H1 (cell line): Measurements from ENCODE around the gene CD47. TPM values are rescaled to one million over a fixed set of nuclear protein-coding genes. Genes with fewer than 3 reads are reported as not detected.

Experiments
- CTCF ChIA-PET: fragments of 300-600 bp; sonication (Branson Sonifier 250); formaldehyde crosslinking; loops from one replicate; lab custom pipeline; 2021; ENCODE audit not compliant: partially characterized antibody; lab: Charles Lee
- POLR2A ChIA-PET: fragments of 300-600 bp; sonication (Branson Sonifier 250); formaldehyde crosslinking; loops from one replicate; lab custom pipeline; 2021; ENCODE audit warnings: inconsistent platforms; ENCODE audit not compliant: partially characterized antibody; lab: Charles Lee
- DNase-seq, 2 experiments: peaks; one replicate each; pipeline versions ENCODE4 v3.0.0 to v3.0.0-alpha.2; 2010 to 2022; ENCODE audit warnings: low spot score in 2 of 2, low read depth in 1 of 2, mixed read lengths in 1 of 2
- FAIRE-seq: peaks from 2 replicates; lab custom pipeline; 2011; peaks lifted over from hg19 to GRCh38; lab: Jason Lieb, UNC
- H2AFZ ChIP-seq: 2 replicates; pipeline ENCODE4 v1.8.1; 2012; ENCODE audit warnings: low read length, inconsistent platforms
- H2AK5ac ChIP-seq: 2 replicates; pipeline ENCODE4 v1.6.1; 2013; ENCODE audit warnings: low read depth, low read length
- H2BK120ac ChIP-seq: replicated peaks from 2 replicates; pipeline ENCODE3; 2013; ENCODE audit warnings: low read depth, low read length, inconsistent platforms
- H2BK12ac ChIP-seq: 2 replicates; pipeline ENCODE4 v1.6.1; 2013; ENCODE audit warnings: low read depth, low read length
- H2BK15ac ChIP-seq: 2 replicates; pipeline ENCODE4 v1.6.1; 2013; ENCODE audit warnings: low read length
- H2BK20ac ChIP-seq: 2 replicates; pipeline ENCODE4 v1.6.1; 2013; ENCODE audit warnings: low read length
- H2BK5ac ChIP-seq: 2 replicates; pipeline ENCODE4 v1.6.1; 2013; ENCODE audit warnings: low read depth, low read length
- H3K14ac ChIP-seq: 2 replicates; pipeline ENCODE4 v1.6.1; 2013; ENCODE audit warnings: inconsistent platforms; ENCODE audit not compliant: insufficient read length
- H3K18ac ChIP-seq: 2 replicates; pipeline ENCODE4 v1.6.1; 2013; ENCODE audit warnings: low read length; ENCODE audit errors: extremely low read depth
- H3K23ac ChIP-seq: 2 replicates; pipeline ENCODE4 v1.6.1; 2013; ENCODE audit warnings: inconsistent platforms; ENCODE audit not compliant: insufficient read length
- H3K23me2 ChIP-seq: 2 replicates; pipeline ENCODE4 v1.6.1; 2013; ENCODE audit warnings: low read depth, low read length
- H3K27ac ChIP-seq: 2 replicates; pipeline ENCODE4 v1.6.1; 2011; ENCODE audit warnings: low read depth, low read length, inconsistent platforms
- H3K27me3 ChIP-seq, 4 experiments: replicated peaks in 1 of 4; 1 replicate in 1 of 4; 2 replicates in 3 of 4; pipeline versions ENCODE4 v1.6.1 to v1.8.1; 2011 to 2013; ENCODE audit warnings: low read length in 3 of 4, mild to moderate bottlenecking in 3 of 4, inconsistent platforms in 2 of 4, mixed read lengths in 2 of 4, moderate library complexity in 1 of 4; ENCODE audit not compliant: control insufficient read depth in 3 of 4, insufficient read depth in 3 of 4; ENCODE audit errors: extremely low read depth in 1 of 4
- H3K36me3 ChIP-seq, 4 experiments: 2 replicates each; pipeline versions ENCODE4 v1.6.1 to v1.8.1; 2011 to 2013; ENCODE audit warnings: mild to moderate bottlenecking in 4 of 4, low read length in 3 of 4, moderate library complexity in 2 of 4, control low read depth in 1 of 4, inconsistent platforms in 1 of 4; ENCODE audit not compliant: insufficient read depth in 4 of 4, control insufficient read depth in 2 of 4
- H3K4ac ChIP-seq: replicated peaks from 2 replicates; pipeline ENCODE3; 2013; ENCODE audit warnings: low read length, low read depth, mixed read lengths, inconsistent platforms; ENCODE audit not compliant: insufficient read length
- H3K4me1 ChIP-seq, 4 experiments: replicated peaks in 1 of 4; 1 replicate in 1 of 4; 2 replicates in 3 of 4; pipeline versions ENCODE4 v1.6.1 to v1.8.1; 2011 to 2013; ENCODE audit warnings: low read length in 3 of 4, inconsistent platforms in 2 of 4, mixed read lengths in 1 of 4; ENCODE audit not compliant: insufficient read depth in 4 of 4, control insufficient read depth in 3 of 4
- H3K4me2 ChIP-seq, 2 experiments: 2 replicates each; pipeline versions ENCODE4 v1.6.1 to v1.8.1; 2011 to 2013; ENCODE audit warnings: low read depth in 2 of 2, low read length in 2 of 2, control low read depth in 1 of 2, inconsistent platforms in 1 of 2, mild to moderate bottlenecking in 1 of 2; ENCODE audit not compliant: insufficient read depth in 1 of 2
- H3K4me3 ChIP-seq, 4 experiments: fragments of 200-600, 300-600 bp in 1 of 4; sonication (generic), shearing (Covaris generic), sonication (Bioruptor Twin) in 1 of 4; 2 replicates each; pipeline versions ENCODE4 v1.5.1 to v1.8.1; 2011 to 2016; ENCODE audit warnings: low read length in 4 of 4, low read depth in 3 of 4, control low read depth in 2 of 4, inconsistent platforms in 2 of 4, mild to moderate bottlenecking in 2 of 4, mixed read lengths in 1 of 4, moderate library complexity in 1 of 4; ENCODE audit not compliant: insufficient read depth in 2 of 4; ENCODE audit errors: extremely low read depth in 1 of 4
- H3K56ac ChIP-seq: replicated peaks from 2 replicates; pipeline ENCODE3; 2013; ENCODE audit warnings: low read depth, mild to moderate bottlenecking, mixed read lengths, low read length, inconsistent platforms; ENCODE audit not compliant: insufficient read length
- H3K79me1 ChIP-seq: 2 replicates; pipeline ENCODE4 v1.6.1; 2013; ENCODE audit warnings: low read depth, low read length, control low read depth
- H3K79me2 ChIP-seq, 2 experiments: 2 replicates each; pipeline versions ENCODE4 v1.6.1 to v1.8.1; 2012 to 2013; ENCODE audit warnings: low read length in 2 of 2, mild to moderate bottlenecking in 2 of 2, inconsistent platforms in 1 of 2; ENCODE audit not compliant: insufficient read depth in 2 of 2, control insufficient read depth in 1 of 2
- H3K9ac ChIP-seq, 4 experiments: replicated peaks in 1 of 4; 1 replicate in 1 of 4; 2 replicates in 3 of 4; pipeline versions ENCODE4 v1.6.1 to v1.8.1; 2011 to 2013; ENCODE audit warnings: low read depth in 3 of 4, low read length in 3 of 4, control low read depth in 2 of 4, mild to moderate bottlenecking in 2 of 4, moderate library complexity in 2 of 4, inconsistent platforms in 1 of 4; ENCODE audit errors: extremely low read depth in 1 of 4
- H3K9me3 ChIP-seq, 2 experiments: 2 replicates each; pipeline versions ENCODE4 v1.6.1 to v1.8.1; 2012 to 2013; ENCODE audit warnings: mild to moderate bottlenecking in 2 of 2, moderate library complexity in 2 of 2, control low read depth in 1 of 2, inconsistent platforms in 1 of 2, low read depth in 1 of 2, low read length in 1 of 2, mixed read lengths in 1 of 2; ENCODE audit not compliant: insufficient read depth in 2 of 2
- H4K20me1 ChIP-seq, 2 experiments: replicated peaks in 1 of 2; 2 replicates each; pipeline versions ENCODE3 to v1.8.1; 2011 to 2013; ENCODE audit warnings: inconsistent platforms in 2 of 2, low read length in 2 of 2, mild to moderate bottlenecking in 1 of 2; ENCODE audit not compliant: insufficient read depth in 2 of 2, control insufficient read depth in 1 of 2
- H4K5ac ChIP-seq: 2 replicates; pipeline ENCODE4 v1.6.1; 2013; ENCODE audit warnings: low read length, low read depth, mixed read lengths, inconsistent platforms; ENCODE audit not compliant: insufficient read length
- H4K8ac ChIP-seq: 2 replicates; pipeline ENCODE4 v1.8.0; 2013; ENCODE audit warnings: mild to moderate bottlenecking, moderate library complexity, low read length, inconsistent platforms; ENCODE audit not compliant: insufficient read depth; ENCODE audit errors: extremely low read depth
- H4K91ac ChIP-seq: replicated peaks from 2 replicates; pipeline ENCODE3; 2013; ENCODE audit warnings: low read length, mixed read lengths, inconsistent platforms; ENCODE audit not compliant: insufficient read length
- CHD1 ChIP-seq: IDR thresholded peaks from 2 replicates; pipeline ENCODE4 v1.6.1; 2012; ENCODE audit warnings: low read depth, low read length, improper control_type of control experiment
- EGR1 ChIP-seq: IDR thresholded peaks from 2 replicates; pipeline ENCODE4 v1.6.1; 2011; ENCODE audit warnings: low read depth, low read length, borderline replicate concordance
- EP300 ChIP-seq, 2 experiments: IDR thresholded peaks; 1 replicate in 1 of 2; 2 replicates in 1 of 2; pipeline ENCODE4 v1.6.1; 2011 to 2012; ENCODE audit warnings: low read depth in 2 of 2, low read length in 2 of 2, mild to moderate bottlenecking in 2 of 2, borderline replicate concordance in 1 of 2, inconsistent platforms in 1 of 2, moderate library complexity in 1 of 2
- FOSL1 ChIP-seq: IDR thresholded peaks from 2 replicates; pipeline ENCODE4 v1.6.1; 2011; ENCODE audit warnings: mild to moderate bottlenecking, low read depth, low read length, moderate library complexity; ENCODE audit not compliant: insufficient read depth
- NRF1 ChIP-seq: IDR thresholded peaks from 2 replicates; pipeline ENCODE4 v1.6.1; 2011; ENCODE audit warnings: mild to moderate bottlenecking, low read depth, low read length, improper control_type of control experiment
- POLR2AphosphoS5 ChIP-seq: IDR thresholded peaks from 2 replicates; pipeline ENCODE4 v1.6.1; 2011; ENCODE audit warnings: low read depth, low read length
- WGBS, 2 experiments: shearing (Covaris generic) in 1 of 2; methylation state at CpG; one replicate each; pipeline versions ENCODE4 v1.1.6 to v1.1.7; 2013 to 2015; ENCODE audit warnings: low lambda C conversion rate in 2 of 2, mixed read lengths in 2 of 2, inconsistent platforms in 1 of 2, low coverage in 1 of 2, missing lambda C conversion rate in 1 of 2; ENCODE audit not compliant: insufficient replicate concordance in 2 of 2, insufficient coverage in 1 of 2, insufficient read length in 1 of 2; ENCODE audit errors: extremely low coverage in 1 of 2, missing lambda C conversion rate in 1 of 2; 5-methylcytosine and 5-hydroxymethylcytosine counted together
- polyA plus RNA-seq, 7 experiments: library from polyadenylated mRNA; depleted of rRNA in 3 of 7; stranded (reverse) in 5 of 7; unstranded in 2 of 7; fragments of >200 nt in 5 of 7; fragments of 200-250 nt in 2 of 7; gene quantifications; 1 replicate in 5 of 7; 2 replicates in 1 of 7; 4 replicates in 1 of 7; pipeline versions ENCODE4 v1.2.1 to v1.2.3, GENCODE V29; 2011 to 2013; ENCODE audit warnings: missing spikeins in 2 of 7, mixed read lengths in 2 of 7
- total RNA-seq: library from RNA; stranded (reverse); fragmentation: NEBNext Ultra II Directional; extraction: Animal tissue kit (Norgen Biotek cat#: 25700); gene quantifications from 2 replicates; pipeline ENCODE4 v1.2.1, GENCODE V29; 2021

Gene CD47
- total and polyA plus RNA-seq, 2 of the 8 experiments (the other 6 are each of a cell fraction or from before 2014, with no cell fraction given) = 14.4 to 19.3 TPM

GRCh38 chr3:108127301-108127988, 36.6 kb upstream of the CD47 start:
- Histone ChIP-seq H4K20me1 (no peaks in the 10 kb centered on the region), H3K36me3 (no peaks in the 10 kb centered on the region), H3K4me1 (no peaks in the 10 kb centered on the region), H3K18ac (no peak overlapping the region), H3K4ac (no peak overlapping the region), H4K8ac (no peak overlapping the region), H3K14ac (no peak overlapping the region), H2BK15ac (no peak overlapping the region), H3K56ac (no peak overlapping the region), H3K9me3 (no peaks in the 10 kb centered on the region), H2AFZ (peak overlapping the region; percentile 82; the same call in 1 of the 2 replicates), H3K27me3 (no peaks in the 10 kb centered on the region), H3K27ac (no peak overlapping the region), H2BK120ac (no peak overlapping the region), H2BK5ac (no peak overlapping the region), H2BK12ac (no peak overlapping the region), H3K79me1 (no peaks in the 10 kb centered on the region), H3K23me2 (no peaks in the 10 kb centered on the region), H3K4me3 (no peak overlapping the region), H2BK20ac (no peak overlapping the region), H3K9ac (no peak overlapping the region), H3K23ac (no peak overlapping the region), H4K91ac (no peak overlapping the region), H2AK5ac (no peak overlapping the region), H3K4me2 (no peak overlapping the region), H3K79me2 (no peaks in the 10 kb centered on the region), H4K5ac (no peak overlapping the region)
- TF ChIP-seq POLR2AphosphoS5 (no peak), EGR1 (no peak), CHD1 (no peak), FOSL1 (no peak), NRF1 (no peak), EP300 (IDR thresholded peaks at IDR 0.05; ENCODE audit: borderline replicate concordance in 1 of 2, low read depth in 2 of 2, low read length in 2 of 2) (no peak)
- FAIRE-seq (no peak), DNase-seq (no peak)
- ChIA-PET POLR2A (no interaction called here), CTCF (interaction anchor here (0.6 to 1.5 kb wide), 2 partner anchors 75 to 282 kb away, joined by 3 read pairs; no protein-coding TSS in a partner anchor)
- 90% methylated on average over 9 of the region's 9 CpGs; no CpG with 5 or more reads in 1 of the 2 experiments for WGBS, 2 experiments
